Posterior vena cava (tissue), 2 donors: ENCODE data around the gene CUL4A. TPM values are rescaled to one million over a fixed set of nuclear protein-coding genes. Genes with fewer than 3 reads are reported as not detected.

Experiments
- DNase-seq: peaks from one replicate; pipeline ENCODE4 v3.0.0-alpha.2; 2020; ENCODE audit warnings: low spot score
- intact Hi-C, 2 donors: fragments of 100-400 bp; cut with DNase I; formaldehyde crosslinking; loops; one replicate each; pipeline versions ENCODE4 v1.14.1 to v1.14.2; 2022 to 2023
- total RNA-seq, 2 donors: library from RNA; stranded (reverse); fragmentation: NEBNext Ultra II Directional; extraction: Animal tissue kit (Norgen Biotek cat#: 25700); gene quantifications; one replicate each; pipeline ENCODE4 v1.2.1, GENCODE V29; 2021
- donor health status: DM: yes; HTN: yes; CAD: no.
- donor health status: DM: yes; HTN: yes; CAD: no.

Gene CUL4A
- total RNA-seq, 2 donors from 2014 or later: 57.5 to 58.5 TPM

- no peak for DNase-seq
- intact Hi-C loops: no loop called here
Observed at GRCh38 chr13:113178070-113178895, 31.1 kb upstream of the CUL4A start.

- DNase-seq: no peak
- intact Hi-C loops: no loop called here
Observed at GRCh38 chr13:113178896-113179167, 30.6 kb upstream of the CUL4A start.

GRCh38 chr13:113179374-113180230 lies 29.8 kb upstream of the CUL4A start:
- DNase-seq: no peak
- intact Hi-C loops: no loop called here

GRCh38 chr13:113182046-113182445 lies 27.4 kb upstream of the CUL4A start:
- intact Hi-C loops: no loop called here
- DNase-seq: no peak

- intact Hi-C loops: no loop called here
- no peak for DNase-seq
Observed at GRCh38 chr13:113183450-113184129, 25.8 kb upstream of the CUL4A start.

DNA sequence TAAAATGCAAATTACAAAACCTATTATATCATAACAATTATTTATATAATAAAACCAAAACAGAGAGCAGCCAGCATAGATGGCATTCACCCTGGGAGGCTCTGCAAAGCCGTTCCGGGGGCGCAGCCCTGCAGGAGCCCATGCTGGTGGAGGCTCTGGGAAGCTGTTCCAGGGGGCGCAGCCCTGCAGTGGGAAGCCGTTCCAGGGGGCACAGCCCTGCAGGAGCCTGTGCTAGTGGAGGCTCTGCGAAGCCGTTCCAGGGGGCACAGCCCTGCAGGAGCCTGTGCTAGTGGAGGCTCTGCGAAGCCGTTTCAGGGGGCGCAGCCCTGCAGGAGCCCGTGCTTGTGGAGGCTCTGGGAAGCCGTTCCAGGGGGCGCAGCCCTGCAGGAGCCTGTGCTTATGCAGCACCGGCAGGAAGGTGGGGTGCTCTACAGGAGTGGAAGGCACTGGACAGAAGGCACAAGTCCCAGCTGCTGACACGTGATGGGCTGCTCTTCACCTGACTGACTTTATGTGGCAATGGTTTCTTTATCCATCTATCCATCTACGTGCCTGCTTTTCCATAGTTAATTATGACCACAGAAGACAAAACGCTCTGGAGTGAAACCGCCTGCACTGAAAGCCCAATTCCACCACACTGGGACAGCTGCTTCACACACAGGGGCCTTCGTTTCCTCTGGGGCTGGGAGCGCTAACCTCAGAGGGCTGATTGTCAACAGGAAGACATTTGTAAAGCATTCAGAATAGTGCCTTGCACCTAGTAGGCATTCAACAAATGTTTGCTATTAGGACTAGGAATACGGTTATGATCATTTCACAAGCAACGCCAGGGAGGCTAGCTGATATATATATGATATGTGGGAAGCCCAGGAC lies 24.6 kb upstream of the CUL4A start:
- DNase-seq: no peak
- intact Hi-C loops: no loop called here

DNA sequence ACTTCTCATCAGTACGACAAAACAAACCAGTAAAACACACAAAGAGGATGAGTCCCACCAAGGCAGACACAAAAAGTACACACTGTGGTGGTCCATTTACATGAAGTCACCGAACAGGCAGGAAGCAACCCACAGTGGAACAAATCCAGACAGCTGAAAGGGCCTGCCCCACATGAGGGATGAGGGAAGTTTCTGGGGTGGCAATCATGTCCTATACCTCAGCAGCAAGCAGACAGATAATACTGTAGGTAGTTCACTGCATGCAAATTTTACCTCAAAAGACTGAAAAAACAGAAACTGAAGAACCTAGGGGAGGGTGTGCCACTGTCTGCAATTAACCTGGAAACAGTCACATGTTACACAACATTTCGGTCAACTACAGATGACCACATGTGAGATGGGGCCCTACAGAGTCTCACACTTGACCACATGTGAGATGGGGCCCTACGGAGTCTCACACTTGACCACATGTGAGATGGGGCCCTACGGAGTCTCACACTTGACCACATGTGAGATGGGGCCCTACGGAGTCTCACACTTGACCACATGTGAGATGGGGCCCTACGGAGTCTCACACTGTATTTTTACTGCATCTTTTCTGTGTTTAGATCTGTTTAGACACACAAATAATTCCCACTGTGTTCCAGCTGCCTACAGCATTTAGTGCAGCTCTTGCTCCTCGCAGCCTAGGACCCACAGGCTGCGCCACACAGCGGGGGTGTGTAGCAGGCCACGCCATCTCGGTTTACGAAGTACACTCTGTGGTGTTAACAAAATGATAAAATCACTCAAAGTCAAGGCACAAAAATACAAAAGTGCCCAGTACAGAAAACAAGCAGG lies 23.1 kb upstream of the CUL4A start:
- DNase-seq: no peak

DNA sequence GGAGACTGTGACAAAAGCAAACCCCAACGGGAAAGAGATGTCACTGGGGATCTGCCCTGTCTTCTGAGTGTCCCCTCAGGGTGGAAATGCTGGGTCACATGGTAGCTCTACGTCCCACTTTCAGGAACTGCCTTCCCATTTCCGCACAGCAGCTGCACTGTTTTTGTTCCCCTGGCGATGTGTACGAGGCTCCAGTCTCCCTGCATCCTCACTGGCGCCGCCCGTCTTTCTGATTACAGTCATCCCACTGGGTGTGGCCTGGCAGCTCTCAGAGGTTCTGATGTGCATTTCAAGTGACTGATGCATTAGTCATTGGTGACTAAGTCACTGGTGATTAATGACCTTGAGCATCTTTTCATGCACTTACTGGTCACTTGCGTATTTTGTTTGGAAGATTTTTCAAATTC lies 22.1 kb upstream of the CUL4A start:
- intact Hi-C loops: no loop called here
- peak; percentile 97 for DNase-seq

More for the DNA sequence above, 23.1 kb upstream of the CUL4A start:
- intact Hi-C loops: no loop called here

DNA sequence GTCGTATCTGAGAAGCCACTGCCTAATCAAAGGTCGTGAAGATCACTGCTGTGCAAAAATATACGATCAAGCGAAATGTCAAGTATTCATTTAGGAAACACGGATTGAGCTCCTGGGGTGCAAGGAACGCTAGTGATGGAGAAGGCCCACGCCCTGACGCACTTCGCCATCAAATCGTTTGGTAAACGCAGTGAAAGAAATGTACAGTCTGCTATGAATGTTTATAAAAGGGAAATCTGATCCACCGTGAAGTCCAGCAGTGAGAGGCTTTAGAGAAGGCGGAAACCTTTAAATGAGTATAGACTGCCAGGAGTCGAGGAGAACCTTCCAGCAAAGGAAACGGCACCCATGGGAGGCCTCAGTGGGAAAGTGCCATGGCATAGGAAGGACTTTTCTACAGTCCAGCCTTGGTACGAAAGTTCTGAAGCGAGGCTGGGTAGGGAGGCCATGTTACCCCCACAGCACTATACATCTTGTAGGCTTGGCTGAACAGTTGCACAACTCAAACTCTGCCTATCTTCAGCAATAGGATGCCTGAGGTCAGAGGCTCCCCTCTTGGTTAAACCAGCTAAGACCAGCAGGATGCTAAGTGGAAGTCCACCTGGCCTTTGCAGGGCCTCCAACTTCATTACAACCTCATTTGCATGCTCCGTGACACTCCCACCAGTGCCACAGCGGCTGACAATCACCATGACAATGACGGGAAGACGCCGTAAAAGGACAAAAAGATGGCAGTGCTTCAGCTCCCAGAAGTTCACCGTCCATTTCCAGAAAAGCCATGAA lies 21.3 kb upstream of the CUL4A start:
- DNase-seq: no peak
- intact Hi-C loops: no loop called here

DNA sequence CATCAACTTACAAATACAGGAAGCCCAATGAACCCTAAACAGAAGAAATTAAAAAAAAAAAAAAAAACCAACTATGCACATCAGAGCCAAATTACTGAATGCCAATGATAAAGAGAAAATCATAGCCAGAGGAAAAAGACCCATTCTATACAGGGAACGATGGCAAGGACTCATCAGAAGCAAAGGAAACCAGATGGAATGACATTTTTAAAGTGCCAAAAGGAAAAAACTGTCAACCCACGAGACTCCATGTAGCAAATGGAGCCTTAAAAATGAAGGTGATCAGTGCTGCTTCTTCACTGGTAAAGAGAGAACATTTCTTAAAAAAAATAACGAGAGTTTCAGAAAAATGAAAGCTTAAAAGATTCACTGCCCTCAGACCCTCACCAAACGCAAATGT lies 19.2 kb upstream of the CUL4A start:
- no peak for DNase-seq
- intact Hi-C loops: no loop called here

DNA sequence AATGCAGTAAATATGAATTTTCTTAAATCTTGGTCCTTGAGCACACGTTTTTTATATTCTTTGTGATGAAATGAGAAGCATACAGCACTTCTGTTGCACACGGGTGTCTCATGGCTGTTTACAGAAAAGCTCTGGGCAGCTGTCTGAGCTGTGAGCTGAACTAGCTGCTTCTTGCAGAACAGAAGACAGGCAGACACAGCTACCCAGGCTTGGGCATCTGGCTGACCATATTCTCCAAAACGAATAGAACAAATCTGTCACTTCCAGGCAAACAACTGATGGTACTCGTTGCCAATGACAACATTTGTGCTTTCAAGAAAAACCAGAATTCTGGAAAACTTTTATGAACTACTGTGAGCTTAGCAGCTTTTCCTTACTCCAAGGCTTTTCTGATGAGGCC lies 17.1 kb upstream of the CUL4A start:
- intact Hi-C loops: no loop called here
- no peak for DNase-seq

DNA sequence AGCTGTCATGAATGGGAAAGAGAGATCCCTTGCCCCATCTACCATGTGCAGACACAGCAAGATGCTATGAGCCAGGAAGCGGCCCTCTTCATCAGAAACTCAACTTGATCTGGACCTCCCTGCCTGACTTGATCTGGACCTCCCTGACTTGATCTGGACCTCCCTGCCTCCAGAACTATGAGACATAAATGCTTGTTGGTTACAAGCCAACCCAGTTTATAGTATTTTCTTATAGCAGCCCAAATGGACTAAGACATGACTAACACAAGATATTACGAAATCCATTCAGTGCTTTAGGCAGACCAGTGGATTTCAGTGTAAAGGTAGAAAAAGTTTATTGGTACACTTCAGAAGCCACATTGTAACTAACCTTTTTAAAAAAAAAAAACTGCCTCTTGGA lies 16.5 kb upstream of the CUL4A start:
- no peak for DNase-seq
- intact Hi-C loops: no loop called here

DNA sequence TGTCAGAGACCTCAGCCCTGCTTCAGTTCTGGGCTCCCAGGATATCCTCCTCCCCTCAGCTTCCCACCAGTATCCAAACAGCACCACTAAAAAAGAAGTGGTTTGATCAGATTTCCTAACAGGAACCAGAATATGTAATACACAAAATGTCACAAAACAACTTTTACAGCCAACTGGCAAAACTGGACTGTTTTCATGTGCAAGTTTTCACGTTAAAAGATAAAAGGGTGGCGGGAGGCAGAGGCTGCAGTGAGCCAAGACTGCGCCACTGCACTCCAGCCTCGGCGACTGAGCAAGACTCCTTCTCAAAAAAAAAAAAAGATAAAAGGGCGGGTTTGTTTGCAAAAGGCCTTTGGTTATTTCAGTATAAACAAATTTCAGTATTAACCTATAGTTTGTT lies 14.1 kb upstream of the CUL4A start:
- DNase-seq: no peak
- intact Hi-C loops: no loop called here

GRCh38 chr13:113196970-113197737 lies 12.3 kb upstream of the CUL4A start:
- intact Hi-C loops: no loop called here
- no peak for DNase-seq

- no peak for DNase-seq
- intact Hi-C loops: no loop called here
Observed at GRCh38 chr13:113201815-113202214, 7.6 kb upstream of the CUL4A start.

DNA sequence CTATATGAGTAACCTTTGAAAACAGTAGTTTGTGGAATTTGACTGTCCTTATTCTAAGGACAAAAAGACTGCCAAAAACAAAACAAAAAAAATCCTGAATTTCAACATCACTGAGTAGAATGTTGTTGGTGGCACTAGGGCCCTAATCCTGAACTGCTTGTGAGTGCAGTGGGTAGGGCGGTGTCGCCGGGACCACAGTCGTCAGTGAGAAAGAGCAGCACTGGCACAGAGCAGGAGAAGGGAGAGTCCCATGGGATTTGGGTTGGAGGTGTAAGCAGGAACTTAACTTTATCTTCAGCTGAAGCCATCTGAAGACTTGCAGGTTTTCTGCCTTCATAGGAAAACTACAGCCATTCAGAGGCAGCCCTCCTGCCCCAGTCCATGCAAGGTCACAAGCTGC lies 6.5 kb upstream of the CUL4A start:
- no peak for DNase-seq
- intact Hi-C loops: no loop called here
